Mesothelial cell of epicardium (in vitro differentiated cells): Measurements from ENCODE around the gene GRIP2. TPM values are rescaled to one million over a fixed set of nuclear protein-coding genes. Genes with fewer than 3 reads are reported as not detected.

Experiments
- DNase-seq, 2 experiments: peaks; one replicate each; pipeline ENCODE4 v3.0.0; 2021; ENCODE audit warnings: low spot score in 2 of 2; ENCODE audit not compliant: unreplicated experiment in 2 of 2
- H3K27ac Mint-ChIP-seq: 2 replicates; pipeline ENCODE4 v1.8.0; 2021; ENCODE audit warnings: mixed read lengths
- H3K27me3 Mint-ChIP-seq: 2 replicates; pipeline ENCODE4 v1.8.0; 2021; ENCODE audit warnings: low read depth, mixed read lengths
- H3K36me3 Mint-ChIP-seq: 2 replicates; pipeline ENCODE4 v1.8.0; 2021; ENCODE audit warnings: mixed read lengths
- H3K4me1 Mint-ChIP-seq: 2 replicates; pipeline ENCODE4 v1.8.0; 2021; ENCODE audit warnings: mixed read lengths
- H3K4me3 Mint-ChIP-seq: 2 replicates; pipeline ENCODE4 v1.8.0; 2021; ENCODE audit warnings: mild to moderate bottlenecking, moderate library complexity, mixed read lengths
- H3K9me3 Mint-ChIP-seq: 2 replicates; pipeline ENCODE4 v1.8.0; 2021; ENCODE audit warnings: mixed read lengths
- CTCF ChIP-seq: fragments of 200-600 bp; sonication (generic); IDR thresholded peaks from one replicate; pipeline ENCODE4 v1.5.0; 2021; ENCODE audit warnings: antibody characterized with exemption; ENCODE audit not compliant: unreplicated experiment
- total RNA-seq: library from RNA; stranded (reverse); gene quantifications from 3 replicates; pipeline ENCODE4 v1.2.1, GENCODE V29; 2021

GRIP2 gene
- total RNA-seq, 1 donor from 2014 or later: 1.1 TPM

GRCh38 chr3:14451844-14452739 lies 88.0 kb downstream of the GRIP2 start:
- TF ChIP-seq CTCF: no peak
- no peak overlapping the region for H3K4me3 Mint-ChIP-seq
- no peaks in the 10 kb centered on the region for H3K27me3 Mint-ChIP-seq
- DNase-seq: no peak
- peaks cover 13% of the 10 kb centered on the region for H3K4me1 Mint-ChIP-seq
- peak overlapping the region; percentile 30 for H3K27ac Mint-ChIP-seq
- H3K9me3 Mint-ChIP-seq: no peaks in the 10 kb centered on the region
- H3K36me3 Mint-ChIP-seq: peaks cover 23% of the 10 kb centered on the region

GRCh38 chr3:14450922-14451606 lies 89.1 kb downstream of the GRIP2 start:
- H3K4me1 Mint-ChIP-seq: peaks cover 13% of the 10 kb centered on the region
- peaks cover 31% of the 10 kb centered on the region for H3K36me3 Mint-ChIP-seq
- H3K9me3 Mint-ChIP-seq: no peaks in the 10 kb centered on the region
- H3K27ac Mint-ChIP-seq: no peak overlapping the region
- TF ChIP-seq CTCF: no peak
- H3K27me3 Mint-ChIP-seq: no peaks in the 10 kb centered on the region
- H3K4me3 Mint-ChIP-seq: no peak overlapping the region
- DNase-seq: no peak

- H3K36me3 Mint-ChIP-seq: peaks cover 34% of the 10 kb centered on the region
- no peaks in the 10 kb centered on the region for H3K27me3 Mint-ChIP-seq
- DNase-seq: no peak
- H3K4me1 Mint-ChIP-seq: peaks cover 13% of the 10 kb centered on the region
- no peak for TF ChIP-seq CTCF
- H3K4me3 Mint-ChIP-seq: no peak overlapping the region
- no peak overlapping the region for H3K27ac Mint-ChIP-seq
- H3K9me3 Mint-ChIP-seq: no peaks in the 10 kb centered on the region
Observed at GRCh38 chr3:14450506-14450905, 89.6 kb downstream of the GRIP2 start.

- no peak for DNase-seq
- no peak overlapping the region for H3K27ac Mint-ChIP-seq
- TF ChIP-seq CTCF: no peak
- H3K4me1 Mint-ChIP-seq: peaks cover 5% of the 10 kb centered on the region
- no peaks in the 10 kb centered on the region for H3K27me3 Mint-ChIP-seq
- H3K9me3 Mint-ChIP-seq: no peaks in the 10 kb centered on the region
- H3K4me3 Mint-ChIP-seq: no peak overlapping the region
- peaks cover 34% of the 10 kb centered on the region for H3K36me3 Mint-ChIP-seq
Observed at GRCh38 chr3:14448756-14449727, 91.1 kb downstream of the GRIP2 start.

GRCh38 chr3:14448063-14448462 lies 92.1 kb downstream of the GRIP2 start:
- Mint-ChIP-seq H3K4me3 (no peak overlapping the region), H3K27me3 (no peaks in the 10 kb centered on the region), H3K9me3 (no peaks in the 10 kb centered on the region), H3K27ac (no peak overlapping the region), H3K4me1 (no peaks in the 10 kb centered on the region), H3K36me3 (peaks cover 34% of the 10 kb centered on the region)
- no peak for TF ChIP-seq CTCF
- DNase-seq: no peak
